SKM-1 (cell line): Measurements from ENCODE around the gene MRPL22.
"Not testable (repeated sequence)": the region's sequence is repeated elsewhere in the genome, so short reads cannot be mapped to it uniquely, and the experiment has no call there.

ENCODE experiments used
- DNase-seq: peaks from one replicate; lab custom pipeline; 2025; ENCODE audit not compliant: unreplicated experiment; lab: John Stamatoyannopoulos, UW

The MRPL22 gene

GRCh38 chr5:154940772-154941620 lies at the start of gene MRPL22:
MRPL22 (plus strand) TSS chr5:154941073; CDS start chr5:154941111, 38 bp downstream.
- DNase-seq: peak; percentile 86

- DNase-seq: no peak
Measured at GRCh38 chr5:154892369-154892771, 48.5 kb upstream of the MRPL22 start.

- DNase-seq: no peak
Measured at GRCh38 chr5:154893381-154893780, 47.5 kb upstream of the MRPL22 start.

GRCh38 chr5:154895606-154896561 lies 45.0 kb upstream of the MRPL22 start:
- no peak for DNase-seq

GRCh38 chr5:154896562-154897165 lies 44.2 kb upstream of the MRPL22 start:
- no peak for DNase-seq

GRCh38 chr5:154898210-154898609 lies 42.7 kb upstream of the MRPL22 start:
- no peak for DNase-seq

- no peak for DNase-seq
Measured at GRCh38 chr5:154899151-154899816, 41.6 kb upstream of the MRPL22 start.

GRCh38 chr5:154900066-154900465 lies 40.8 kb upstream of the MRPL22 start:
- no peak for DNase-seq

- DNase-seq: no peak
Measured at GRCh38 chr5:154901276-154901675, 39.6 kb upstream of the MRPL22 start.

- no peak for DNase-seq
Measured at GRCh38 chr5:154901913-154902312, 39.0 kb upstream of the MRPL22 start.

- DNase-seq: not testable (repeated sequence)
Measured at GRCh38 chr5:154905601-154906000, 35.3 kb upstream of the MRPL22 start.

GRCh38 chr5:154916874-154917273 lies 24.0 kb upstream of the MRPL22 start:
- no peak for DNase-seq

- DNase-seq: no peak
Measured at GRCh38 chr5:154917757-154918156, 23.1 kb upstream of the MRPL22 start.

GRCh38 chr5:154923441-154924430 lies 17.1 kb upstream of the MRPL22 start:
- no peak for DNase-seq

- no peak for DNase-seq
Measured at GRCh38 chr5:154933537-154933936, 7.3 kb upstream of the MRPL22 start.

GRCh38 chr5:154934881-154935280 lies 6.0 kb upstream of the MRPL22 start:
- no peak for DNase-seq

- DNase-seq: no peak
Measured at GRCh38 chr5:154937186-154937717, 3.6 kb upstream of the MRPL22 start.

- DNase-seq: peak; percentile 69
Measured at GRCh38 chr5:154937718-154938466, 3.0 kb upstream of the MRPL22 start, which contains the start of gene GEMIN5. GEMIN5 (minus strand) TSS chr5:154938211; CDS start chr5:154938133, 78 bp downstream.
